Hematopoietic multipotent progenitor cell treated with erythropoietin and hydrocortisone succinate and interleukin-3 and kit ligand, for 15 days (in vitro differentiated cells): ENCODE measurements around the gene KRTAP13-4.

Experiments
- DNase-seq: peaks from one replicate; pipeline ENCODE4 v3.0.0-alpha.2; 2015; ENCODE audit warnings: low spot score

KRTAP13-4 gene, protein sequence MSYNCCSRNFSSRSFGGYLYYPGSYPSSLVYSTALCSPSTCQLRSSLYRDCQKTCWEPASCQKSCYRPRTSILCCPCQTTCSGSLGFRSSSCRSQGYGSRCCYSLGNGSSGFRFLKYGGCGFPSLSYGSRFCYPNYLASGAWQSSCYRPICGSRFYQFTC

DNA sequence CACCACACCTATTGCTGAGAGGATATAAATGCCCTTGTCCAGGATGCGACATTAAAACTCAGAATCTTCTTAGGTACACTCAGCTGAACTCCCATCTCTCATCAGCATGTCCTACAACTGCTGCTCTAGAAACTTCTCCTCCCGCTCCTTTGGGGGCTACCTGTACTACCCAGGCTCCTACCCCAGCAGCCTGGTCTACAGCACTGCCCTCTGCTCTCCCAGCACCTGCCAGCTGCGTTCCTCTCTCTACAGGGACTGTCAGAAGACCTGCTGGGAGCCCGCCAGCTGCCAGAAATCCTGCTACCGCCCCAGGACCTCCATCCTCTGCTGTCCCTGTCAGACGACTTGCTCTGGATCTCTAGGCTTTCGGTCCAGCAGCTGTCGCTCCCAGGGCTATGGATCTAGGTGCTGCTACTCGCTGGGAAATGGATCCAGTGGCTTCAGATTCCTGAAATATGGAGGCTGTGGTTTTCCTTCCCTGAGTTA, at the start of gene KRTAP13-4:
Gene KRTAP13-4, plus strand, starts transcription at position 51 of the 486 bp plus-strand sequence. Its CDS starts 56 bp downstream, at position 107.
- DNase-seq = no peak

DNA sequence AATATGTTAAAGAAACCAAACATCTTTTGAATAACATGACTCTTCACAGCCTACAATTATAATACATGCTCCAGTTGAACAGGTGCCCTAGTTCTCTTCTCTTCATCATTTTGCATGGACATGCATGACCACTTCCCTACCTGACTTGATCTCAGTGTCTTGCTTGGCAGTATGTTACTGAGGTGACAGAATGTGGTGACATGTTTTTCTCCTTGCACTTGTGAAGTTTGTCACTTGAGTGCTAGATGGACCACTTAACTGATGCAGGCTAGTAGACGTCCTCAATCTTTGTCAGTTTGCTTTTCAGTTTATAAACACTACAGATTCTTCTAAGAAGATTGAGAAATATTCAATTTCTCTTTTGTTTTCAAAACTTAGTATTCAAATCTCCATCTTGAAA, 47.8 kb upstream of the KRTAP13-4 start:
- no peak for DNase-seq

DNA sequence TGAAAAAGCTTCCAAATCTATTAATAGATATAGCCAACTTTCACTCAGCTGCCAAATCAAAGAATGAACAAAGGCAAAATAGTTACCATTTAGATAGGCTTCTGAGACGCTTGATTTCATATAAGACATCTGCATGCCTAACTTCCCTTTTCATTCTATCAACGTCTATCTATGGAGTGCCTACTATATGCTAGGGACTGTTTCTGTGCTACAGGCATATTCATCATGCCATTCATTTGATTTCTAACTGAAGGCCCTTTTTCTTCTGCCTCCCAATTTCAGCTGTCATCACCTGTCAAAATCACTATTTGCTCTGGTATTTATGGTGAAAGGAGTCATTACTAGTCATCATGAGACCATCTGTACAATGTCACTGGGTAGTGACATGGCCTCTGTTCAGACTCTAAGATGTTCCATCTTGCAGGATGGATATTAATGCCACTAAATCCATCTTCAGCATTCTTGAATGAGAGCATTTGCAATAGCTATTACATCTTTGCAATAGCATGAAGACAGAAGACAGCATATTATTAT, 38.5 kb upstream of the KRTAP13-4 start:
- no peak for DNase-seq

DNA sequence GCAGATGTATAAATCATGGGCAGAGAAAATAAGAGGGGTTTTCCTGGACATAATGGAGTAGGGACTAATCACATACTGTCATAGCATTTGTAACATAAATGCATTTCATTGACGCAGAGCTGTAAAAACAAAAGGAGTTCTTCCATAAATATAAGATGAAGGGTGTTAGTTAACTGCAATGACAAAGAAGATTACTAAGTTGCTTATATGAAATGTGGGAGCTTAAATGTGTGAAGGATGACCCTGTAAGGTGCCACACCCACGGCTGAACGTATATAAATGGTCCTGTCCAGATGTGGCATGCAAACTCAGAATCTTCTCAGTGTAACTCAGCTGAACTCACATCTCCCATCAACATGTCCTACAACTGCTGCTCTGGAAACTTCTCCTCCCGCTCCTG, 34.3 kb upstream of the KRTAP13-4 start, which contains the start of gene KRTAP13-1:
Gene KRTAP13-1, plus strand, starts transcription at position 301 of the 400 bp plus-strand sequence. Its CDS starts 56 bp downstream, at position 357.
- DNase-seq = no peak

GRCh38 chr21:30408782-30409494, 21.1 kb upstream of the KRTAP13-4 start:
- no peak for DNase-seq

- no peak for DNase-seq
These were observed 14.0 kb upstream of the KRTAP13-4 start for GRCh38 chr21:30415993-30416392.

- DNase-seq = no peak
These were observed 4.2 kb upstream of the KRTAP13-4 start, which contains the start of gene KRTAP13-3 for GRCh38 chr21:30425826-30426225. Gene KRTAP13-3 (minus strand): TSS chr21:30425926. CDS start chr21:30425912, 14 bp downstream.

DNA sequence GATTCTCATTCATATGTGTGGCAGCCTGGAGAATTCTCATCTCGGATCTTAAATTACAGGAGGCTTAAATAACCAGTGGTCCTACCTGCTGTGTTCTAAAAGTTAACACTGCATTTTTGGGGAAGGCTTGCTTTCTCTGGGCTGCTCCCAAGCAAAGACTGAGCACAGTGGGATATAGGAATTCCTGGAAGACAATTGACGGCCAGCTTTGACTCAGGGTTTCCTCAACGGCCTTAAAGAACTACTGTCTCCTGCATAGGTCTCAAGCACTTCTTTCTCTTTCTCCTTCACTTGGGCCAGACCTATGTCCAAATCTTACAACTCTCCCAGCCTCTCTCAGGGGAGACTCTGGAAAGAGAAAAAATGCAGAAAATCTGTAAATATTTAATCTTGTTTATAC, 3.3 kb upstream of the KRTAP13-4 start:
- no peak for DNase-seq

DNA sequence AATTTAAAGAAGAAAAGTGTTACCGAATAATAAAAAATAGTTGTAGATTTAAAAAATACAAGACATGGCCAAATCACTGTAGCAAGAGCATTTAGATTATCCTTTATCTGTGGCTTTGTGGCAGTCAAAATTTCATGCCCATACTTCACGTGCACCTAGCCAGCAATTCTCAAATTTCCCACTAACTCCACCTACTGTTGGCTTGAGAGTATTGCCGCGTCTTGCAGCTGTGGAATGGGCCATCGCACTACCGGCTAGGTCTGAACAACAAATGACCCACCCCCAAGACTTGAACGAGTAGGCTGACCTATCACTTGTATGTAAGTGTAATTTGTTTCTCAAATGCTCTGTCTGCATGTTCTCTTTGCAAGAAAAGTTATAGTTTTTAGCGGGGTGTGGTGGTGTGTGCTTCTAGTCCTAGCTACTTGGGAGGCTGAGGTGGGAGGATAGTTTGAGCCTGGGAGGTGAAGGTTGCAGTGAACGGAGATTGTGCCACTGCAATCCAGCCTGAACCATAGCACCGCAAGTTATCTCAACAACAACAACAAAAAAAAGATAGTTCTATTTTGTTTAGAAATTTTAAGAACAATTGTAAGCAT, 4.1 kb downstream of the KRTAP13-4 start:
- no peak for DNase-seq

- DNase-seq = no peak
These were observed 7.1 kb downstream of the KRTAP13-4 start for GRCh38 chr21:30437010-30437565.

- no peak for DNase-seq
These were observed 10.0 kb downstream of the KRTAP13-4 start, which contains the start of gene KRTAP15-1 for GRCh38 chr21:30439975-30440374. Gene KRTAP15-1 (plus strand): TSS chr21:30440275. CDS start chr21:30440328, 53 bp downstream.

DNA sequence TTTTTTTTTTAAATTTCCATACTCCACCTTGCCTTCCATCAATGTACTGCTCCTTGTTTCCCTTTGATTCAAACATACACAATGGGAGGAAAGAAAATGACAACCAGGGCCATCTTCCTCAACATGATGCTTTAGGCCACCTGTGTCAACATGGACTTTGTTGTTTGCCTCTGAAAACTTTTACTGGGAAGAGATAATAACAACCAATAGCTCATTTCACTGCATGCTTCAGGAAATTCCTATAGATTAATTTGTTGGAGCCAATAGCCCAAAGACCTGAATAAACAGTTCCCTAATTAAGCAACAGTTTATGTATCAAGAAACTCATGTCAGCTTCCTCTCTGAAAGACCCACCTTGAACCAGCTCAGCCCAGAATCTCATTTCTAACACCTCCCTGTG, 13.2 kb downstream of the KRTAP13-4 start:
- no peak for DNase-seq

- DNase-seq = no peak
These were observed 14.2 kb downstream of the KRTAP13-4 start for GRCh38 chr21:30444204-30444603.

GRCh38 chr21:30447056-30447455, 17.0 kb downstream of the KRTAP13-4 start:
- no peak for DNase-seq

- no peak for DNase-seq
These were observed 18.5 kb downstream of the KRTAP13-4 start for GRCh38 chr21:30448514-30448913.

- no peak for DNase-seq
These were observed 33.7 kb downstream of the KRTAP13-4 start for GRCh38 chr21:30463713-30464112.

DNA sequence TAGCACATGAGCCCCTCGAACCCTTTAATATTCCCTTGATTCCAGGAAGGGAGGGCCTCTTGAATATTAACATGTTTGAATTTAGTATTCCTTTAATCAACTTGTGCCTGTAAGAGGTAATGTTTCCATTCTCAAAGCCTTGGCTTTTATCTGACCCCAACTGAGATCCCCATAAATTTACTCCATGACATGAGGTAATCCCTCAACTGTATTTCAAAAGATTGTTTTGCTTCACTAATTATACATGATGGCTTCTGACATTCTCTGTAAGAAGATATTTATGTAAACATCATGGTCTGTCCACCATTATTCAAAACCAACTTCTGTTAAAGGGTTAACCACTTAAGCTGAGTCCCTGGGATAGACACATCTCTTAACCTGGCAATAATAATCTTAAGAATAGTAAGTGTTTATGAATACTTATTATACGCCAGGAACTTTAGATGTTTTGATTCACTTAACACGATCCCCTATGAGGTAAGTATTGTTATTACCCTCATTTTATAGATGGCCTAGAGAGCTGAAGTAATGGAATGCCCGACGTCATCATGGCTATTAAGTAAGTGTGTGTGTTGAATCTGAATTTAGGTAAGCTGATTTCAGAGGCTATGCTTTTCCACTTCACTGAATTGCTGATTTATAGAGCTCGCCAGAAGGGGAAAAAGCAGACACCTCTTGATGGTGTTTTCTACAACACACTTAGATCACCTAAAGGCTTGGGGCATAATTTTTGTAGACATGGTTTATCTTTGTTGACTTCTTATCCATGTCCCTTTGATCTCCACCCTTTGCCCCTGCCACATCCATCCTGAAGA, 39.1 kb downstream of the KRTAP13-4 start:
- no peak for DNase-seq

DNA sequence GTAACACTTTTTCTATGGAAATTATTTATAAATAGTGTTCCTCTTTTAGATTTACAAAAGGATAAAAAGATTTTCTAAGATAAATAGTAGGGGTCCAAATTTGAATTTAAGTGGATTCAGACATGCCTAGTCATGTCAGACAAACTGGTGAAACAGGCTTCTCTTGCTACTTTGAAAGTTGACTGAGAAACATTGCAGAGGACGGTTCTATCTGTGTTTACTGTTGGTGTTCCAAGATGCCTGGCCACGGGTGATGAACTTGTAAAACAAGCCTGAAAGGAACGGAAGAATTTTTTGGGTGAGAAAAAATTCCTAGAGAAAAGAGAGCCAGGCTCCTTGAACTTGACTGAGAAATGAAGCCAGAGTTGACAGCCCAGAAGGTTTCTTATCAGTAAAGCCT, 48.0 kb downstream of the KRTAP13-4 start:
- no peak for DNase-seq

GRCh38 chr21:30479259-30479658, 49.2 kb downstream of the KRTAP13-4 start:
- no peak for DNase-seq

DNA sequence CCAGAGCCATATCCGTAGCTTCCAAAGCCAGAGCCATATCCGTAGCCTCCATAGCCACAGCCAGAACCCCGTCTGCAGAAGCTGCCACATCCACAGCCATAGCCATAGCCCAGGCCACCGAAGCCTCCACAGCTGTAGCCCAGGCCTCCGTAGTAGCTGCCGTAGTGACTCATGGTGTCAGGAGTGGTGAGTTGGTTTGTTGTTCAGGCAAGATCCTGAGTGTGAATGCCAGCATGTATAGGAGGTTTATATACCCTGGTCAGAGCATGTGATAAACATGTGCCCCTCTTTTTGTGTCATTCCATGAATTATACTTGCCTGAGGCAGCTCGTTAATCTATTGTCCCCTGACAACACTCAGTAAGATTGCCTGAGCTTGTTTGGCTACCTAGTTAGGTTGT, 50.1 kb downstream of the KRTAP13-4 start, which contains the start of gene KRTAP19-1:
Gene KRTAP19-1, minus strand, starts transcription at position 223 of the 400 bp plus-strand sequence. Its CDS starts 50 bp downstream, at position 173.
- no peak for DNase-seq
